ENCODE measurements around the gene THADA. TPM values are rescaled to one million over a fixed set of nuclear protein-coding genes. Genes with fewer than 3 reads are reported as not detected.
A peak's percentile ranks its signal among the peaks of the same experiment; 100 is the strongest.
"Not testable (repeated sequence)": the region's sequence is repeated elsewhere in the genome, so short reads cannot be mapped to it uniquely, and the experiment has no call there.

The THADA gene
- total RNA-seq, 2 experiments from 2014 or later, result 34.5 to 35.2 TPM

DNA sequence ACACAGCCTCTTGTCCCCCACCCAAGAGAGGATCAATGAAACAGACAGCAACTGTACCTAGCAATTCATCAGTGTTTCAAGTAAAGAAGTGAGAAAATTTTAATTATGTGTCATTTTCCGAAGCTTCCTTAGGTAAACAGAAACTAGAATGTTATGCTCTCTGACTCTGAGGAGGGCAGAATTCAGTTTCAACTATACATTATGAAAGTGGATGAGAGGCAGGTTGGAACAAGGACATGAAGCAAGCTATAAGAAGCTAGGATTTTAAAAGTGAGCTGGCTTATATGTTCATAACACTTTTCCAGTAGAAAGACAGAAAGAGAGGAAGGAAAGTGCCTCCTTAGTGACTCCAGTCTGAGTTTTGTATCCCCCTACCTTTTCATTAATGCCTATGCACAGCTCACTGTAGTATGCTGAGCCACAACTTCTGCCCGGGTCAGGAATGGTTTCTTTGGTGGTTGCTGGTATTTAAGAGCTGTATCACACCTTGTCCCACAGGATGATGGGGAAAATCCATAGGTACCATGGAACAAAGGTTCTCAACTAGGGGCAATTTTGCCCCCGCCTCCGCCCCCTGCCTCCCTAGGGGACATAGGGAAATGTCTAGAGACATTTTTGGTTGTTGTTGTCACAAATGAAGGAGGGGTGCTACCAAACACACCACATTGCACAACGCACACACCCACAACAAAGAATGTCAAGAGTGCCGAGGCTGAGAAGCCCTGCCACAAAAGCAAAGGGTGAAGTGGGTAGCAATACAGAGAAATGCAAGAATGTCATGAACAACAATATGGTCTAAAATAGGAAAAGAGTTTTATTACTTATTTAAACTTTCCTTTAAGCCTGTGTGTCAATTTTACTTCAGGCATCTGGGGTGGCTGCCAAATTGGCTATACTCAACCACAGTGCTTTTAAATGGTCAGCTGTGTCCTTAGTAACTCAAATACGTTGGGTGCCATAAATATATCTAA lies 208.5 kb downstream of the THADA start:
- Mint-ChIP-seq H3K36me3 (peaks cover 10% of the 10 kb centered on the region), H3K9me3 (no peaks in the 10 kb centered on the region), H3K27ac (peak overlapping the region; percentile 70), H3K4me3 (no peak overlapping the region), H3K27me3 (no peaks in the 10 kb centered on the region), H3K4me1 (peaks cover 24% of the 10 kb centered on the region)
- no peak for DNase-seq

GRCh38 chr2:43386679-43387078 lies 209.2 kb downstream of the THADA start:
- Mint-ChIP-seq H3K36me3 (peaks cover 13% of the 10 kb centered on the region), H3K27ac (peak overlapping the region; percentile 50), H3K4me1 (peaks cover 24% of the 10 kb centered on the region)
- not testable (repeated sequence) for H3K4me3 Mint-ChIP-seq, H3K9me3 Mint-ChIP-seq, DNase-seq, H3K27me3 Mint-ChIP-seq

- peaks cover 28% of the 10 kb centered on the region for H3K36me3 Mint-ChIP-seq
- no peak overlapping the region for H3K27ac Mint-ChIP-seq
- H3K4me3 Mint-ChIP-seq, result no peak overlapping the region
- peaks cover 30% of the 10 kb centered on the region for H3K4me1 Mint-ChIP-seq
- no peaks in the 10 kb centered on the region for H3K9me3 Mint-ChIP-seq
- H3K27me3 Mint-ChIP-seq, result no peaks in the 10 kb centered on the region
- DNase-seq, result no peak
These were observed 211.7 kb downstream of the THADA start for GRCh38 chr2:43384143-43384542.

DNA sequence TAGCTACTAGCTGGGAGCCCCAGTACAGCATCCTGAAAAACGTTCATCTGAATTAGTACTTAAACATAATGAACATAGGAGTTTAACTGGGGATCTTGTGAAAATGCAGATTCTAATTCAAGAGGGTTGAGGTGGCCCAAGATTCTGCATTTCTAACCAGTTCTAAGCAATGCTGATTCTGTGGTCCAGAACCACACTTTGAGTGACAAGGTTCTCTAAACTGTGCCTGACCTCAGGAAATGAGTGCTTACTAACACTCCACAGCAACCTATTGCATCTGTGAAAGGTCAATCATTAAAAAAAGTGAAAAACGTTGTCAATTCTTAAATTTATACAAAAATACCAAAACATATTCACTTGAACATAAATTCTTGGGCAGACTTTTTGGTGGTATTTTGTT lies 212.3 kb downstream of the THADA start:
- no peak overlapping the region for H3K27ac Mint-ChIP-seq
- H3K9me3 Mint-ChIP-seq, result no peaks in the 10 kb centered on the region
- DNase-seq, result no peak
- peaks cover 34% of the 10 kb centered on the region for H3K36me3 Mint-ChIP-seq
- H3K4me3 Mint-ChIP-seq, result no peak overlapping the region
- H3K27me3 Mint-ChIP-seq, result no peaks in the 10 kb centered on the region
- H3K4me1 Mint-ChIP-seq, result peaks cover 27% of the 10 kb centered on the region

- DNase-seq, result no peak
- Mint-ChIP-seq H3K36me3 (peaks cover 36% of the 10 kb centered on the region), H3K4me3 (no peak overlapping the region), H3K9me3 (no peaks in the 10 kb centered on the region), H3K27ac (no peak overlapping the region), H3K27me3 (no peaks in the 10 kb centered on the region), H3K4me1 (peaks cover 23% of the 10 kb centered on the region)
These were observed 216.3 kb downstream of the THADA start for GRCh38 chr2:43379494-43379893.

DNA sequence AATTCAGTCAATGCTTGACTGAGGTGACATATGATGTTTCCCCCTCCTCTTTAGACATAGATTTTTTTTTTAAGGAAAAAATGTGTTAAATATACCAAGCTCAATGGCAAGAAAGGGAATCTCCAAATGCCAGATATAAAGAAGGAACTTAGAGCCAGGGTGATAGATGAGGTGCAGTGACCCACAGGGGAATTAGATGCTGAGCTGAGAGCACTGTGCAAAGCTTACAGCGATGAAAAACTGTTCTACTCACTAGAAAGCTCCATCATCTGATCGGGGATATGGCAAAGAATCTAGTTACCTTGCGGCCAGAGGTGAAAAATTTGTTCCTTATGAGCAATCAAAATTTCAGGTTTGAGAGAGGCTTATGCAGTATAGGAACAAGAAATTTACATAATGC lies 218.5 kb downstream of the THADA start:
- Mint-ChIP-seq H3K4me1 (peaks cover 19% of the 10 kb centered on the region), H3K27me3 (no peaks in the 10 kb centered on the region), H3K4me3 (no peak overlapping the region), H3K9me3 (no peaks in the 10 kb centered on the region), H3K36me3 (peaks cover 34% of the 10 kb centered on the region), H3K27ac (no peak overlapping the region)
- DNase-seq, result no peak

GRCh38 chr2:43376523-43377198 lies 219.2 kb downstream of the THADA start:
- DNase-seq, result no peak
- H3K36me3 Mint-ChIP-seq, result peaks cover 30% of the 10 kb centered on the region
- H3K27me3 Mint-ChIP-seq, result no peaks in the 10 kb centered on the region
- H3K4me3 Mint-ChIP-seq, result no peak overlapping the region
- peaks cover 19% of the 10 kb centered on the region for H3K4me1 Mint-ChIP-seq
- H3K9me3 Mint-ChIP-seq, result no peaks in the 10 kb centered on the region
- peak overlapping the region; percentile 1 for H3K27ac Mint-ChIP-seq

DNA sequence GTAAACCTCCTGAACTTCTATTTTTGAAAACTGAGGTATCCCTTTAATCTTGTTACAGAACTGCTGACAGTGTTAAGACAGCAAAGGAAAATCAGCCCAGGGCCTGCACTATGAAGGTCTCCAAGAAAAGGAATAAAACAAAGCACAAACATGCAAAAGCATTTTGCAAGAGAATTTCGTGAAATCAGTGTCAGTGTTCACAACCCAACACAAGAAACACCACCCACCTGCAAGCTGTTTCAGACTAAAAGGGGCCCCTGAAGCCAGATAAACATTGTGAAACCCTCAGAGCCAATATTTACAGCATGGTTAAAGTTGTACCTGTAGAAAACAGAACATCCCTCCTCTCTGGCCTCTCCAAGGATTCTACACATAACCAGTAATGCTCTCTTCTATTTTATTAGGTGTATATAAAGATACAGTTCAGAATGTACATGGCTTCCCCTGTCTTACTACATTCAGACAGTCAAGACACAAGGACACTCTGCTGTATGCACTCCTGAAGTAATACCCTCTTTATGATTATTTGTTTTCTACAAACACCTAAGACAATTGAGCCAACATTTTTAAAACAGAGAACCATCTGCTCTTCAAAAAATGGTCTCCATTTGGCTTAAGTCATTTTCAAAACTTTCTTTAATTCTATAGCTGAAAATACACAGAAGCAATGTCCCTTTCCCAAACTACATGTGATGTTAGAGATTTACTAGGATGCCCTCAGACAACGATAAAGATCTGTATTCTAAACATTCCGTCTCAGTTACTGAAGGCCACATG lies 219.9 kb downstream of the THADA start:
- no peaks in the 10 kb centered on the region for H3K9me3 Mint-ChIP-seq
- peaks cover 19% of the 10 kb centered on the region for H3K4me1 Mint-ChIP-seq
- peaks cover 27% of the 10 kb centered on the region for H3K36me3 Mint-ChIP-seq
- no peak overlapping the region for H3K4me3 Mint-ChIP-seq
- peak overlapping the region; percentile 1 for H3K27ac Mint-ChIP-seq
- DNase-seq, result no peak
- H3K27me3 Mint-ChIP-seq, result no peaks in the 10 kb centered on the region

GRCh38 chr2:43372416-43373081 lies 223.3 kb downstream of the THADA start:
- Mint-ChIP-seq H3K27me3 (no peaks in the 10 kb centered on the region), H3K4me1 (peaks cover 15% of the 10 kb centered on the region), H3K9me3 (no peaks in the 10 kb centered on the region), H3K4me3 (no peak overlapping the region), H3K27ac (no peak overlapping the region), H3K36me3 (peaks cover 9% of the 10 kb centered on the region)
- DNase-seq, result no peak

GRCh38 chr2:43370705-43371104 lies 225.1 kb downstream of the THADA start:
- Mint-ChIP-seq H3K27ac (no peak overlapping the region), H3K4me3 (no peak overlapping the region), H3K27me3 (no peaks in the 10 kb centered on the region)

DNA sequence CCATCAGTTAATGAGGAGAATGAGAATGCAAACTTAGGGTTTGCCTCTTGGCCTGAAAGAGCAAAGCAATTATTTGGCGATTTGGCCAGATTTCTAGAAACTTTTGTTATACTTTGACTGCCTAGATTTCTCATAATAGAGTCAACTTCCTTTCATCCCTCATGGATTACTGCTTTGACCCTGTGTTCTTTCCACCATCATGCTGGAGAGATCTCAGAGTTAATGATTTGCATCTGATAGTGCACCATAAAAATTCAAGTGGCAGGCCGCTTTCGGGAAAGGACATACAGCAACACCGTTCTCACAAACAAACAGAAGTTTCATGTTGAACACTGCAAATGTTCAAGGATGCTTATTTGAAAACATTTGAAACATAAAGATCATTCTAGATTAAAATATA lies 225.7 kb downstream of the THADA start:
- no peak overlapping the region for H3K4me3 Mint-ChIP-seq
- H3K9me3 Mint-ChIP-seq, result no peaks in the 10 kb centered on the region
- no peak for DNase-seq
- no peak overlapping the region for H3K27ac Mint-ChIP-seq
- H3K36me3 Mint-ChIP-seq, result peaks cover 9% of the 10 kb centered on the region
- H3K27me3 Mint-ChIP-seq, result no peaks in the 10 kb centered on the region
- H3K4me1 Mint-ChIP-seq, result peaks cover 7% of the 10 kb centered on the region

More at GRCh38 chr2:43370705-43371104, 225.1 kb downstream of the THADA start:
- H3K9me3 Mint-ChIP-seq, result no peaks in the 10 kb centered on the region
- DNase-seq, result no peak
- peaks cover 9% of the 10 kb centered on the region for H3K36me3 Mint-ChIP-seq
- H3K4me1 Mint-ChIP-seq, result peaks cover 8% of the 10 kb centered on the region

GRCh38 chr2:43368483-43369385 lies 227.1 kb downstream of the THADA start:
- Mint-ChIP-seq H3K27ac (no peak overlapping the region), H3K4me1 (peaks cover 6% of the 10 kb centered on the region), H3K9me3 (no peaks in the 10 kb centered on the region), H3K36me3 (peaks cover 13% of the 10 kb centered on the region), H3K4me3 (no peak overlapping the region), H3K27me3 (no peaks in the 10 kb centered on the region)
- no peak for DNase-seq

- no peak overlapping the region for H3K27ac Mint-ChIP-seq
- no peaks in the 10 kb centered on the region for H3K27me3 Mint-ChIP-seq
- no peaks in the 10 kb centered on the region for H3K9me3 Mint-ChIP-seq
- H3K4me1 Mint-ChIP-seq, result peaks cover 4% of the 10 kb centered on the region
- no peak overlapping the region for H3K4me3 Mint-ChIP-seq
- peaks cover 15% of the 10 kb centered on the region for H3K36me3 Mint-ChIP-seq
- no peak for DNase-seq
These were observed 228.6 kb downstream of the THADA start for GRCh38 chr2:43367012-43367782.

All from activated naive CD8-positive, alpha-beta T cell treated with anti-CD3 and anti-CD28 coated beads for 36 hours (primary cell).